Caco-2 (cell line): Measurements from ENCODE around the gene ZNF438. TPM values are rescaled to one million over a fixed set of nuclear protein-coding genes. Genes with fewer than 3 reads are reported as not detected.

ENCODE experiments used
- BruUV-seq: library from RNA; stranded (reverse); fragments of 400-500 nt; replicated peaks from 2 replicates; lab custom pipeline; 2021; lab: Mats Ljungman, UMichigan
- CTCF ChIA-PET: fragments of 300-600 bp; sonication (Branson Sonifier 250); formaldehyde crosslinking; loops from one replicate; lab custom pipeline; 2022; ENCODE audit warnings: antibody characterized with exemption; lab: Charles Lee
- POLR2A ChIA-PET: fragments of 300-600 bp; sonication (Branson Sonifier 250); formaldehyde crosslinking; loops from one replicate; lab custom pipeline; 2022; ENCODE audit warnings: antibody characterized with exemption; lab: Charles Lee
- DNase-seq, 2 experiments: peaks; one replicate each; pipeline versions ENCODE4 v3.0.0 to v3.0.0-alpha.2; 2020 to 2022
- H3K27me3 ChIP-seq: replicated peaks from 2 replicates; pipeline ENCODE4 v1.6.0; 2011; ENCODE audit warnings: low read length; ENCODE audit not compliant: control insufficient read depth, insufficient read depth
- H3K36me3 ChIP-seq: 2 replicates; pipeline ENCODE4 v1.5.1; 2011; ENCODE audit warnings: low read length; ENCODE audit not compliant: control insufficient read depth, insufficient read depth
- H3K4me1 ChIP-seq: fragments of 250-450 bp; sonication (Bioruptor Pico); 2 replicates; pipeline ENCODE4 v1.5.1; 2020; ENCODE audit warnings: mild to moderate bottlenecking
- H3K4me3 ChIP-seq: 2 replicates; pipeline ENCODE4 v1.5.1; 2011; ENCODE audit warnings: low read depth, mild to moderate bottlenecking, control low read depth, low read length
- H3K9me3 ChIP-seq: fragments of 250-450 bp; sonication (Bioruptor Pico); 2 replicates; pipeline ENCODE4 v1.5.1; 2020; ENCODE audit warnings: mild to moderate bottlenecking, moderate library complexity
- H3K27ac Mint-ChIP-seq: one replicate; pipeline ENCODE4 v1.8.0; 2022; ENCODE audit warnings: mixed read lengths; ENCODE audit not compliant: unreplicated experiment
- H3K27me3 Mint-ChIP-seq: one replicate; pipeline ENCODE4 v1.8.0; 2022; ENCODE audit warnings: mixed read lengths; ENCODE audit not compliant: insufficient read depth, unreplicated experiment
- H3K36me3 Mint-ChIP-seq: one replicate; pipeline ENCODE4 v1.8.0; 2022; ENCODE audit warnings: mild to moderate bottlenecking, mixed read lengths; ENCODE audit not compliant: insufficient read depth, unreplicated experiment
- H3K4me1 Mint-ChIP-seq: one replicate; pipeline ENCODE4 v1.8.0; 2022; ENCODE audit warnings: low read depth, mixed read lengths; ENCODE audit not compliant: unreplicated experiment
- H3K4me3 Mint-ChIP-seq: one replicate; pipeline ENCODE4 v1.8.0; 2022; ENCODE audit warnings: mild to moderate bottlenecking, moderate library complexity, mixed read lengths; ENCODE audit not compliant: unreplicated experiment
- H3K9me3 Mint-ChIP-seq: one replicate; pipeline ENCODE4 v1.8.0; 2022; ENCODE audit warnings: mixed read lengths; ENCODE audit not compliant: unreplicated experiment
- CTCF ChIP-seq, 2 experiments: fragments of 200-600 bp in 1 of 2; IDR thresholded peaks; 1 replicate in 1 of 2; 2 replicates in 1 of 2; pipeline versions ENCODE4 v1.5.1 to v1.8.0; 2011 to 2022; ENCODE audit warnings: antibody characterized with exemption in 1 of 2, control low read depth in 1 of 2, inconsistent platforms in 1 of 2, low read depth in 1 of 2, low read length in 1 of 2, mild to moderate bottlenecking in 1 of 2, moderate library complexity in 1 of 2; ENCODE audit not compliant: insufficient read depth in 1 of 2, severe bottlenecking in 1 of 2, unreplicated experiment in 1 of 2
- intact Hi-C: fragments of 100-400 bp; cut with micrococcal nuclease; formaldehyde crosslinking; loops from one replicate; pipeline ENCODE4 v1.10.0; 2022; ENCODE audit not compliant: unreplicated experiment
- total RNA-seq: library from RNA; stranded (reverse); gene quantifications from 2 replicates; pipeline ENCODE4 v1.2.3, GENCODE V29; 2022

Gene ZNF438
- total RNA-seq, 1 experiment from 2014 or later = 1.00 TPM

- no peaks in the 10 kb centered on the region for H3K9me3 Mint-ChIP-seq
- Histone ChIP-seq H3K36me3 (no peaks in the 10 kb centered on the region), H3K9me3 (no peaks in the 10 kb centered on the region), H3K27me3 (no peaks in the 10 kb centered on the region), H3K4me3 (no peak overlapping the region), H3K4me1 (no peaks in the 10 kb centered on the region)
- ChIA-PET POLR2A (no interaction called here), CTCF (no interaction called here)
- intact Hi-C loops = no loop called here
- H3K27ac Mint-ChIP-seq = no peak overlapping the region
- BruUV-seq = no TSS peak
- no peaks in the 10 kb centered on the region for H3K36me3 Mint-ChIP-seq
- TF ChIP-seq CTCF (IDR thresholded peaks at IDR 0.05; ENCODE audit: insufficient read depth in 1 of 2, low read depth in 1 of 2, low read length in 1 of 2, severe bottlenecking in 1 of 2, unreplicated experiment in 1 of 2) = no peak
- H3K4me3 Mint-ChIP-seq = no peak overlapping the region
- no peaks in the 10 kb centered on the region for H3K4me1 Mint-ChIP-seq
- DNase-seq = no peak
- H3K27me3 Mint-ChIP-seq = peaks cover 9% of the 10 kb centered on the region
Observed at GRCh38 chr10:30850776-30851175, 180.9 kb downstream of the ZNF438 start.

- H3K36me3 Mint-ChIP-seq = no peaks in the 10 kb centered on the region
- Histone ChIP-seq H3K4me1 (no peaks in the 10 kb centered on the region), H3K4me3 (no peak overlapping the region), H3K36me3 (no peaks in the 10 kb centered on the region), H3K27me3 (no peaks in the 10 kb centered on the region), H3K9me3 (no peaks in the 10 kb centered on the region)
- H3K9me3 Mint-ChIP-seq = no peaks in the 10 kb centered on the region
- H3K4me3 Mint-ChIP-seq = no peak overlapping the region
- H3K27ac Mint-ChIP-seq = no peak overlapping the region
- no peaks in the 10 kb centered on the region for H3K4me1 Mint-ChIP-seq
- CTCF ChIA-PET = no interaction called here
- H3K27me3 Mint-ChIP-seq = peaks cover 9% of the 10 kb centered on the region
- intact Hi-C loops = no loop called here
- DNase-seq = no peak
- TF ChIP-seq CTCF (IDR thresholded peaks at IDR 0.05; ENCODE audit: insufficient read depth in 1 of 2, low read depth in 1 of 2, low read length in 1 of 2, severe bottlenecking in 1 of 2, unreplicated experiment in 1 of 2) = no peak
- POLR2A ChIA-PET = no interaction called here
- no TSS peak for BruUV-seq
Observed at GRCh38 chr10:30849231-30850035, 182.2 kb downstream of the ZNF438 start.

GRCh38 chr10:30848396-30849032 lies 183.2 kb downstream of the ZNF438 start:
- no peaks in the 10 kb centered on the region for H3K27me3 ChIP-seq
- H3K9me3 ChIP-seq = no peaks in the 10 kb centered on the region
- peaks cover 9% of the 10 kb centered on the region for H3K27me3 Mint-ChIP-seq
- no peak overlapping the region for H3K4me3 ChIP-seq
- no peak for DNase-seq
- no peaks in the 10 kb centered on the region for H3K9me3 Mint-ChIP-seq
- TF ChIP-seq CTCF (IDR thresholded peaks at IDR 0.05; ENCODE audit: insufficient read depth in 1 of 2, low read depth in 1 of 2, low read length in 1 of 2, severe bottlenecking in 1 of 2, unreplicated experiment in 1 of 2) = no peak
- intact Hi-C loops = no loop called here
- ChIA-PET CTCF (no interaction called here), POLR2A (no interaction called here)
- no peaks in the 10 kb centered on the region for H3K4me1 ChIP-seq
- H3K4me3 Mint-ChIP-seq = no peak overlapping the region
- no peaks in the 10 kb centered on the region for H3K36me3 Mint-ChIP-seq
- BruUV-seq = no TSS peak
- H3K4me1 Mint-ChIP-seq = no peaks in the 10 kb centered on the region
- no peaks in the 10 kb centered on the region for H3K36me3 ChIP-seq
- H3K27ac Mint-ChIP-seq = no peak overlapping the region
